Esophagus (tissue), 2 donors: ENCODE data around the gene RIPK4. TPM values are rescaled to one million over a fixed set of nuclear protein-coding genes. Genes with fewer than 3 reads are reported as not detected.

Experiments
- H3K27ac ChIP-seq, 2 donors: one replicate each; pipeline ENCODE4 v1.5.1; 2013; ENCODE audit warnings: low read depth in 2 of 2, mild to moderate bottlenecking in 2 of 2, inconsistent platforms in 1 of 2, low read length in 1 of 2, moderate library complexity in 1 of 2
- H3K27me3 ChIP-seq, 2 donors: one replicate each; pipeline ENCODE4 v1.6.1; 2013; ENCODE audit warnings: low read length in 2 of 2, control low read depth in 1 of 2, mild to moderate bottlenecking in 1 of 2; ENCODE audit not compliant: insufficient read depth in 2 of 2, control insufficient read depth in 1 of 2
- H3K36me3 ChIP-seq, 2 donors: one replicate each; pipeline ENCODE4 v1.6.1; 2013; ENCODE audit warnings: low read length in 1 of 2; ENCODE audit not compliant: control insufficient read depth in 2 of 2, insufficient read depth in 2 of 2
- H3K4me1 ChIP-seq, 2 donors: one replicate each; pipeline ENCODE4 v1.6.1; 2013; ENCODE audit warnings: low read length in 1 of 2; ENCODE audit not compliant: control insufficient read depth in 2 of 2, insufficient read depth in 2 of 2
- H3K4me3 ChIP-seq, 2 donors: one replicate each; pipeline ENCODE4 v1.5.1; 2013; ENCODE audit warnings: low read length in 2 of 2, mild to moderate bottlenecking in 2 of 2, low read depth in 1 of 2, moderate library complexity in 1 of 2
- H3K9me3 ChIP-seq, 2 donors: one replicate each; pipeline ENCODE4 v1.6.1; 2013; ENCODE audit warnings: mild to moderate bottlenecking in 2 of 2, low read depth in 1 of 2, low read length in 1 of 2, moderate library complexity in 1 of 2; ENCODE audit not compliant: control insufficient read depth in 2 of 2, insufficient read depth in 1 of 2
- WGBS, 2 donors: extraction: QIAGEN DNeasy Blood & Tissue Kit; methylation state at CpG; one replicate each; pipeline ENCODE4 v1.1.7; 2013; 5-methylcytosine and 5-hydroxymethylcytosine counted together
- polyA plus RNA-seq, 2 donors: library from polyadenylated mRNA; stranded (reverse); fragments of 200-250 nt; gene quantifications; one replicate each; pipeline ENCODE4 v1.2.3, GENCODE V29; 2013
- donor health status: healthy with polysubstance abuse.
- donor health status: Bipolar disorder and iron deficiency.

RIPK4 gene
- polyA plus RNA-seq, 2 donors, result 51.7 to 72.4 TPM

- H3K4me3 ChIP-seq, result peak overlapping the region in 1 of 2 donors; percentile 13
- H3K9me3 ChIP-seq, result no peaks in the 10 kb centered on the region
- no peaks in the 10 kb centered on the region for H3K27me3 ChIP-seq
- 28 to 37% methylated on average over 12 of the region's 12 CpGs for WGBS, 2 donors
- peaks cover 9 to 22% of the 10 kb centered on the region in 2 donors for H3K4me1 ChIP-seq
- H3K36me3 ChIP-seq, result peaks cover 0 to 42% of the 10 kb centered on the region in 2 donors
- H3K27ac ChIP-seq, result peak overlapping the region; percentile 89 to 98
These were observed 15.2 kb downstream of the RIPK4 start for GRCh38 chr21:41751611-41752011.

GRCh38 chr21:41750532-41751151 lies 16.2 kb downstream of the RIPK4 start:
- Histone ChIP-seq H3K27ac (peak overlapping the region; percentile 80 to 98), H3K9me3 (no peaks in the 10 kb centered on the region), H3K27me3 (no peaks in the 10 kb centered on the region), H3K36me3 (peaks cover 0 to 43% of the 10 kb centered on the region in 2 donors), H3K4me3 (no peak overlapping the region), H3K4me1 (peaks cover 9 to 22% of the 10 kb centered on the region in 2 donors)
- 61 to 71% methylated on average over 16 of the region's 16 CpGs for WGBS, 2 donors

GRCh38 chr21:41750051-41750450 lies 16.8 kb downstream of the RIPK4 start:
- Histone ChIP-seq H3K27ac (peak overlapping the region; percentile 80 to 98), H3K9me3 (no peaks in the 10 kb centered on the region), H3K4me3 (no peak overlapping the region), H3K4me1 (peaks cover 9 to 16% of the 10 kb centered on the region in 2 donors), H3K27me3 (no peaks in the 10 kb centered on the region), H3K36me3 (peaks cover 0 to 43% of the 10 kb centered on the region in 2 donors)
- whole genome bisulfite sequencing, 2 donors, result 49 to 53% methylated on average over 7 of the region's 7 CpGs

DNA sequence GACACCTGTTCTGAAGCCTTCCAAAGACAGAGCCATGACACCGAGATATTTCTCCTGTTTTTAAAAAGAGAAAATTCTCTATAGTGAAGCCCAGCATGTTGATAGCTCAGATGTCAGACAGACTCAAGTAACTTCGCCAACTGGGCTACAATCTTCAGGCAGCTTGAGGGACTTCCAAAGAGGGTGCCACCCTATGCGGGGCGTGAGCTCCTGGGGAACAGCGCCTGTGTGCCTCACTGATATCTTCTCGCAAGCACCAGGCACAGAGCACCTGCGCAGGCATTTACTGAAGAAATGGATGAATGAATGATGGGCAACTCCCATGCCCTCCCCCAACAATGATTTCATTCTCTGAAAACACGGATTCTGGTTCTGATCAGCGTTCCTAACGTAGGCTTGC lies 17.6 kb downstream of the RIPK4 start:
- Histone ChIP-seq H3K27me3 (no peaks in the 10 kb centered on the region), H3K27ac (peak overlapping the region; percentile 39 to 80), H3K4me3 (no peak overlapping the region), H3K9me3 (no peaks in the 10 kb centered on the region), H3K4me1 (peaks cover 4 to 16% of the 10 kb centered on the region in 2 donors), H3K36me3 (peaks cover 0 to 47% of the 10 kb centered on the region in 2 donors)
- WGBS, 2 donors, result 72 to 74% methylated on average over 10 of the region's 10 CpGs

- peak overlapping the region in 1 of 2 donors; percentile 43 for H3K27ac ChIP-seq
- no peaks in the 10 kb centered on the region for H3K27me3 ChIP-seq
- no peak overlapping the region for H3K4me3 ChIP-seq
- H3K4me1 ChIP-seq, result peaks cover 2 to 19% of the 10 kb centered on the region in 2 donors
- 80 to 85% methylated on average over 20 of the region's 20 CpGs for WGBS, 2 donors
- H3K36me3 ChIP-seq, result peaks cover 0 to 55% of the 10 kb centered on the region in 2 donors
- H3K9me3 ChIP-seq, result no peaks in the 10 kb centered on the region
These were observed 18.7 kb downstream of the RIPK4 start for GRCh38 chr21:41747943-41748738.

DNA sequence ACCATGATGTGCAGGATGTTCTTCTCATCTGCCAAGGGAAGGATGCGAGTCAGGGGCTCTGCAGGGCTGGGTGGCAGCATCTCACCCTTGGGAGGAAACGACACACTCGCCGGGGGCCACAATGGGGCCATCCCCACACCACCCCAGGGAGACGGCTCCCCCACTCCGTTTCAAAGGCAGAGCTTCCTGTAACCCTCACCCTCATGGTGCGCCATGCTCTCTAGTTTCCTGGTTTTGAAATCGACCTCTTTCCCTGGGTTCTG lies 20.2 kb downstream of the RIPK4 start:
- Histone ChIP-seq H3K36me3 (peaks cover 0 to 65% of the 10 kb centered on the region in 2 donors), H3K4me3 (no peak overlapping the region), H3K9me3 (no peaks in the 10 kb centered on the region), H3K27ac (no peak overlapping the region), H3K4me1 (peaks cover 2 to 14% of the 10 kb centered on the region in 2 donors), H3K27me3 (no peaks in the 10 kb centered on the region)
- 85 to 89% methylated on average over 8 of the region's 8 CpGs for WGBS, 2 donors

GRCh38 chr21:41745971-41746743 lies 20.7 kb downstream of the RIPK4 start:
- peaks cover 2 to 14% of the 10 kb centered on the region in 2 donors for H3K4me1 ChIP-seq
- peaks cover 0 to 70% of the 10 kb centered on the region in 2 donors for H3K36me3 ChIP-seq
- H3K27ac ChIP-seq, result peak overlapping the region in 1 of 2 donors; percentile 14

DNA sequence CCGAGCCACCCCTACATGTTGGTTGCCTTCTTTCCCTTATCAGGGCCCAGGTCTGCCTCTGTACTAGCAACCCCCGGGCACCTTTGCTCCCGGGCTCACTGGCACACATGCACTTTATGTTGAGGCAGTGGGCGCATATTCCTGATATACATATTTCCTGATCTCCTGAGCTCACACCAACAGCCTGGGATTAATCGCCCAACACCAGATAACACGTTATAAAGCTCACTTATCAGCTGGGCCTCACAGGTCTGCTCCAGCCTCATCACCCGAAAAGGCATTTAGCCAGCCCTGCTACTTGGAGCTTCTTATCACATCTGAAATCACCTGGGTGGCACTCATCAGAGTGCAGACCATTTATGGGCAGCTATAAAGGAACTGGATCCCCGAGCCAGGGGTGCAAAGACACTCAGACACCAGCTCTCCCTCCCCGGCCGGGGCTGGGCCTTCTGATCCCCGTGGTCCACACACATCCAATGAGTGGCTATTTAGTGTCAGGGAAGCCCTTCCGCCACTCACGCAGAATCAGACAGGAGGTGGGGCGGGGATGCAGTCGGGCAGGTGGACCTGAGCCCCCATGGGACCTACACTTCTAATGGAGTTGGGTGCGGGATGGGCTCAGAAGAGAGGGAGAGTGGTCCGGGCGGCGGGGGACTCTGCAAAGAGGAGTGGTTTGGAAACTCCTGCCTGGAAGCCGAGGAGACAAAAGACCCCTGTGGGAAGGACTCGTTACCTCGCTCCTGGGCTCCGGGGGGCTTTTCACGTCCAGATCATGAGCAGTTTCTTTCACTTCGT lies 21.6 kb downstream of the RIPK4 start:
- WGBS, 2 donors, result 84 to 89% methylated on average over 25 of the region's 25 CpGs
- no peak overlapping the region for H3K4me3 ChIP-seq
- H3K9me3 ChIP-seq, result no peaks in the 10 kb centered on the region
- peaks cover 2 to 7% of the 10 kb centered on the region in 2 donors for H3K4me1 ChIP-seq
- H3K27me3 ChIP-seq, result no peaks in the 10 kb centered on the region
- H3K36me3 ChIP-seq, result peaks cover 0 to 76% of the 10 kb centered on the region in 2 donors
- H3K27ac ChIP-seq, result no peak overlapping the region

More at GRCh38 chr21:41745971-41746743, 20.7 kb downstream of the RIPK4 start:
- no peak overlapping the region for H3K4me3 ChIP-seq
- 91 to 93% methylated on average over 34 of the region's 34 CpGs for WGBS, 2 donors
- no peaks in the 10 kb centered on the region for H3K9me3 ChIP-seq
- H3K27me3 ChIP-seq, result no peaks in the 10 kb centered on the region
